DMS79 (cell line): ENCODE results near the gene H2BK1.

Source experiments
- DNase-seq: peaks from one replicate; lab custom pipeline; 2025; lab: John Stamatoyannopoulos, UW

The H2BK1 gene

DNA sequence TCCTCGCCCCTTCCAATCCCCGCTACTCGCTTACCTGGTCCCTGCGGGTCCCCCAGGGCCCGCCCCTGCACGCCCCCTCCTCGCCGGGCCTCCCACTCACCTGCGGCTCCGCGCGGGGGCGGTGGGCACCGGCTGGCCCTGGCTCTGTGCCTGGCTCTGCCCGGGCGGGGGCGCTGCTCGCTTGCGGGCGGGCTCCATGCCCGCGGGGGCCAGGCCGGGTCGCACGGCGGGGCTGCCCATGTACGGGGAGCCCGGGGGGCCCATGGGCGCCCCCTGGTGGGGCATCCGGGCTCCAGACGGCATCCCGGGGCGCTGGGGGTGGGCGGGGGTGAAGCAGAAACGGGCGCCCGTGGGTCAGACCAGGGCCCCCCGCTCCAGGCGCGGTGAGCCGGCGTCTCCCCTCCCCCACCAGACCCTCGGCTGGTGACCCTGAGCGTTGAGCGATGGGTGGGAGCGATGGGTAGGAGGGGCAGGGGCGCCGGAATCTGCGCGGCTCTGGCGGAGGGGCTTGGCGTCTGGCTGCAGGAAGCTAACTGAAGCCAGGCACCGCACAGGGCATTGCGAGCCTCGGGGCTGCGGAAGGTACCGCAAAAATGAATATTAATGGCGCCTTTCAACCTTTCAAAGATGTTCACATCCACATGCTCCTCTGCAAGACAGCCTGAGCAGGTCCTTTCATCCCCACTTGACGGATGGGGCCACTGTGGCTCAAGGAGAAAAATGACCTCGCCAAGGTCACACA, 35.2 kb upstream of the H2BK1 start:
- no peak for DNase-seq

DNA sequence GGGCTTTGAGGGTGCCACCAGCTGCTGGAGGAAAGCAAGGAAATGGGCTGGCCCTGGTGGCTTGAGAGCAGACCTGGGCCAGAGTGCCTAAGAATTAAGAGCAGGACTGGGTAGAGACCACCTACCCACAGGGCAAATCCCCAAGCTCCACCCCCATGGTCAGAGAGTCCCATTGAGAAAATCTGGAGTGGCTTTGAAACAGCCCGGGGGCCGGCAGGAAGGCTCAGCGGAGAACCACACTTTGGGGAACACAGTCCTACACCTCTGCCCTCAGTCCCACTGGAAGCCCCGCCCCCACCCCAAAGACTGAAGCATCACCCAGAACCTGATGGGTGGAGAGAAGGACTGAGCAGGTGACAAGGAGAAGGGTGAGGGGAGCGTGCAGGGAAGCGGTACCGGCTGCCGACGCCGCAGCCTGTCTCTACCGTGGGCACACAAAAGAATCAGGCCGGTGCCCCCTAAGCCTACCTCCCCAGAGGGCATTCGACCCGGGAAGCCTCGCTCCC, 34.6 kb upstream of the H2BK1 start:
- DNase-seq, result no peak

DNA sequence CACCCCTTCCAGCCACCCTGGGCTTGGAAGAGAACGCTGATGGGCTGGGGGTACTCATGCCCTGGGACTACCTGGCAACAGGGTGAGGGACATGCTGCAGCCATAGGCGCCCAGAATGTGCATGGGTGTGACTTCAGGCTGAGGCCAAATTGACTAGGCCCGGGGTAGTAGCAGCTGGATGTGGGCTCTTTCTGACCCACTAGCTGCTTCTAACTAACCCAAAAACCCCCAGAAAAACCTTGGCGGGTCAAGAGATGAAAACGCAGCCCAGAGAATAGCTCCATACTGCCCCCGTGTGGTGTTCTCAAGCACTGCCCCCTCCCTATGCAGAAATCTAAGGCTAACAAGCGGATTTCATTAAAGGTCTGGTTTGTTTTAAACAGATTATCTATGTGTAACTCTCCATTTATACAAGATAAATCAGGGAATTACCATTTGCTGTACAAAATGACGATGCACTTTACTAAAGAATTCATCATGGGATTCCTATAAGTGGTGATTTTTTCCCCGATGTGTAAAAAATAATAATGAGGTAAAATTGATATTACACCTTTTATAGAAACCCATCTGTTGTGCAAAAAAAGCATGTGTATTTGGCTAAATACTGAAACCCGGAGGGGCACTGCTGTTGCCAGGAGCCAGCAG, 34.0 kb upstream of the H2BK1 start:
- no peak for DNase-seq

DNA sequence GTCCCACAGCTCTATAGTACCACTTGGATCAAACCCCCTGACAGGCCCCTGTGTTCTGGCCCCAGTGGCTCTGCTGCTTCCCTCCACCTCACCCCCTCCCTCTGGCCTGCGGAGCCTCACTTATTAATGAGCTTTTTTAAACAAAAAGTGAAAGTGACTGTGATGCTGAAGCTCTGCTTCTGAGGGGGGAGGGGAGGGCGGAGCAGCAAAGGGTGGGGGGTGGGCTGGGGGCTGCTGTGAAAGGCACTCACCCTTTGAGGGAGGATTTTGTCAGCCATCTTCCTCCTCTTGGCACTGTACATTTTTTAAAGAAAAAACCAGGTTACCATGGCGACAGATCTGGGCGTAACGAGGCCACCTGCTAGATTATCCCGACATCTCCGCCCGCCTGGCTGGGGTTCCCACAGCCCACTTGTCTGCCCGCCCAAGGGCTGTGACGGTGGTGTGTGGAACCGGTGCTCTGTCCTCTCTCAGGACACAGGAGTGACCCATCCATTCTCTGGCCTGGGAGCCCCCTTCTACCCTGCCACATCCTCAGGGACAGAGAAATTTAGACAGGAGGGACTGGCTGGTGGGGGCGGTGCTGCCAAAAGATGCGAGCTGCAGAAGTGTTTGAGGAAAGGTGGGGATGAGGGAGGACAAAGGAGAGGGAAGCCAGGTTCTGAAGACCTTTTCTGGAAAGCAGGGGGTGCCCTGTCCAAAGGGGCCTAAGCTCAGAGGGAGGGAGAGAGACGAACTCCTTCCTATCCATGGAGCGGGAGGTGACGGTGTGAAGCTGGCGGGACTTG, 33.3 kb upstream of the H2BK1 start:
- no peak for DNase-seq

DNA sequence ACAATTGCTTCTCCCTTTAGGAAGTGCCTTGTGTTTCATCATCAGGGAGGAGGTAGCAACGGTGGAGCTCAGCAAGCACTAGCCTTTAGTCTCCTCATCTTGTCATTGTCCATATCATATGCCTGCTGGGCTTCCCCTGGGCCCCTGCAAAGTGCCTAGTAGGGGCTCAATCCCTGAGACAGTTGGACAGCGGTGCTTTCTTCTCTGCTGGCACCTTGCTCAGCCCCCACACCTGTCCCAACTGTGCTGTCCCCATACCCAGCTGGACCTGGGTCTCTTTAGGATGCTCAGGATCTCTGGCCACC, 32.7 kb upstream of the H2BK1 start:
- DNase-seq, result no peak

DNA sequence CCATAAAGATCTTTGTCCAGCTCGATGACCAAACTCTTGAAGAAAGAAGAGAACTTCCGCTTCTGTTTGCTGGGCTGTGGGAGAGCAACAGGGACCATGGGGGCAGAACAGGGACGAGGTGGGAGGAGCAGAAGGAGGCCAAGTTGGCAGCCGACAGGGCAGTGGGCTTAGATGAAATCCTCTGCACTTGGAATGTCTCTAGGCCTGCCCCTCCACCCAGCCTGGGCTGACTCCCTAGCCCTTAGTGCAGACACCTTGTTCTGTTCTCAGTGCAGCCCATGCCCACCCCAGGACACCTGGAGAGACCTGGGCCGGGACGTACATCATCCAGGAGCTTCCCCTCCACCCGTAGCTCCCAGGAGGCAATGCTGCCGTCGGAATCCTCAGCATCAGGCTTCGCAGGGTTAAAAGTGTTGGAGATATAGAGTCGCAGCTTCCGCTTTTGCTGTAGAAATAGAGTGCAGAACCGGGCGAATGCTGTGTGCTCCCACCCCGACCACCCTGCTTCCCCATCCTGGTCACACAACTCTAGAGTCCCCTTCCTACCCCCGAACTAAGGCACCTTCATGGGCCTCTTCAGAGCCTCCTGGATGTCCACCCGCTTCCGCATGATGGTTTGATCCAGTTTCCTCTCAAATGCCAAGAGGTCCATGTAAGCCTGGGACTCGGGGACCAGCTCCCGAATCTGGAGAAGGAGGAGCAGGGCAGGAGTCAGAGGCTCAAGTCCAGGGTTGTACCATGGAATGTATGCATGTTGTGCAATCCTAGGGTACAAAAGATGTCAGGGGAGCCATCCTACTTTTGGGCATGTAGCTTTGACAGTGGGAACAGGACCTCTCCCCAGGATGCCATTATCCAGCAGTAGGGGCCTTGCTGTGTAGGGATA, 32.1 kb upstream of the H2BK1 start:
- DNase-seq, result no peak

DNA sequence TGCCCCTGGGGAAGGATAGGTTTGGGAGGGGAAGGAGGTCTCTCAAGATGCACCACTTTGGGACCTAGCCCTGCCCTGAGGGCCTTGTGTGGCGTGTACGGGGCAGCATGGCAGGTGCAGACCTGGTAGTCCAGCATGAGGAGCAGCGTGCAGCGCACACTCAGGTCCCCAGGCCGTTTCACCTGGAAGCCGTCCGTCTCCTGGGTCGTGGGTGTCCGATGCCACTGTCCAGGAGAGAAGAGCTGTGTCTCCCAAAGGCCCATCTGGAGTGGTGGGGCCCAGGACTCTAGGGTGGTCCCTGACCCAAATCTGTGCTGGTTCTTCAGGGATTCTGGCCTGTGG, 31.4 kb upstream of the H2BK1 start:
- no peak for DNase-seq

DNA sequence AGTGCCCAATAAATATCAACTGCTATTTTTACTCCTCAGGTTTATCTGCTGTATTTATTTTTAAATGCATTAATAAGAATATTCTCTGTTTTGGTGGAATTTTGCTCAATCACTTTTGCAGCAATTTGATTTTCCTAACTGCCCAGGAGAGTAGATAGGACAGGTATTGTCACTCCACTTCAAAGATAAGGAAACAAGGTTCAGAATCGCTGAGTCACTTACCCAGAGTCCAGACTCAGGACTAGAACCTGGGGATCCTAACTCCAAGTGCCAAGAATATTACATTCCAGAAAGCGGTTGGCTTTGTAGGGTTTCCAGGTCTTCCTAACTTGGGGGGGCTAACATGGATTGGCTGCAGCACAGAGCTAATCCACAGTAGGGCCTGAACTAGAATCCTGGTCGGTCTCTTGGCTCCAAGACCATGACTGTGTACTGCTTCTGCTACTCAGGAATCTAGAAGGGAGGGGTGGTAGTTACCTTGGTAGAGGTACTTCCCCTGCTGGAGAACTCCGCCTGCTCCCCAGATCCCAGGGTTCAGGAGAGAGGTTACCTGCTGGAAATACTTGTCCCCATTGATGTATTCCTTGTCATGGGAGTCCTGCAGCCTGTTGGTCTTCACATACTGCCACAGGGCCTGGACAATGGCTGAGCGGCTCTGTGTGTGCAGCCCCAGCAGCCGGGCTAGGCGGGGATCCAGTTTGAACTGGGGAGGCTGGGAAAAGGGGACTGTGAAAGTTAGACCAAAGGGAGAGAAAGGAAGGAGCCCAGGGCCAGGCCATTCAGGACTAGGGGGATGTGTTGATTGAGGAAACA, 30.9 kb upstream of the H2BK1 start:
- DNase-seq, result no peak

DNA sequence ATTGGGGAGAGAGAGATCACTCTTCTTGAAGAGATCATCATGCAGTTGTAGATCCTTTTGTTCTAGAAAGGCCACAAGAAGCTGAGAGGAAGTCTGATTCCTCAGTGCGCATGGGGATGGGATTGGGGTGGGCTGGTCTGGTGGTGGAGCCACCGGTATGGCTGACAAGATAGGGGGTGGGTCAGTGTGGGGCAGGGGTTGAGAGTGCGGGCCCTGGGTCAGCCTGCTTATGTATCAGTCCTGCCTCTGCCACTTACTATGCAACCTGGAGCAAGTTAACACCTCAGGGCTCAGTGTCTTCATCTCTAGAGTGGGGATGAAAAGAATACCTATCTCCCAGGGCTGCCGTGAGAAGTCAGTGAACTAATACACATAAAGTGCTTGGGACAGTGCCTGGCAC, 30.2 kb upstream of the H2BK1 start:
- DNase-seq, result no peak

DNA sequence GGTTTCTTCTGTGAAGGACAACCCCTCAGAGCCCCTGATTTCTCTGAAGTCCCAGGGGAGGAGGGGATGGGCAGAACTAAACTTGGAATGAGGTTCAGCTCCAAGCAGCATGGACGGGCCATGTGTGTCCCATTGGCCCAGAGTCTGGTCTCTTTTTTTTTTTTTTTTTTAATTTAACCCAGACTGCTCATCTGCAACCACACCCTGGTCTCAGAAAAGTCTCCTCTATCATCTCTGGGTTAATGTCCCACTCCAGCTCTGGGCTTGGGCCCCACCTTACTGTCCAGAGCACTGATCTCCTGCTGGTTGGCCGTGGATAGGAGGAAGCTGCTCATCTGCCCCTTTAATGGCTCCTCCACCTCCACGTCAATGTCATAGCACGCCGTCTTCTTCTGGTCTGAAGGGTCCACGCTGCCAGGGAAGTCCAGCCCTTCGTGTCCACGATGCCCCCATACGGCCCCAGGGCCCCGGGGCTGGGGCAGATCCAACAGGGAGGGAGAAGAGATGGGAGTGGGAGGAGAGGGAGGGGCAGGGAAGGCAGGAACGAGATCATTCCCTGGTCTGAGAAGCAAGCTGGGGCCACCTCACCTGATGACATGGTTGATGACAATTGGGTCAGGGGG, 29.7 kb upstream of the H2BK1 start:
- no peak for DNase-seq

DNA sequence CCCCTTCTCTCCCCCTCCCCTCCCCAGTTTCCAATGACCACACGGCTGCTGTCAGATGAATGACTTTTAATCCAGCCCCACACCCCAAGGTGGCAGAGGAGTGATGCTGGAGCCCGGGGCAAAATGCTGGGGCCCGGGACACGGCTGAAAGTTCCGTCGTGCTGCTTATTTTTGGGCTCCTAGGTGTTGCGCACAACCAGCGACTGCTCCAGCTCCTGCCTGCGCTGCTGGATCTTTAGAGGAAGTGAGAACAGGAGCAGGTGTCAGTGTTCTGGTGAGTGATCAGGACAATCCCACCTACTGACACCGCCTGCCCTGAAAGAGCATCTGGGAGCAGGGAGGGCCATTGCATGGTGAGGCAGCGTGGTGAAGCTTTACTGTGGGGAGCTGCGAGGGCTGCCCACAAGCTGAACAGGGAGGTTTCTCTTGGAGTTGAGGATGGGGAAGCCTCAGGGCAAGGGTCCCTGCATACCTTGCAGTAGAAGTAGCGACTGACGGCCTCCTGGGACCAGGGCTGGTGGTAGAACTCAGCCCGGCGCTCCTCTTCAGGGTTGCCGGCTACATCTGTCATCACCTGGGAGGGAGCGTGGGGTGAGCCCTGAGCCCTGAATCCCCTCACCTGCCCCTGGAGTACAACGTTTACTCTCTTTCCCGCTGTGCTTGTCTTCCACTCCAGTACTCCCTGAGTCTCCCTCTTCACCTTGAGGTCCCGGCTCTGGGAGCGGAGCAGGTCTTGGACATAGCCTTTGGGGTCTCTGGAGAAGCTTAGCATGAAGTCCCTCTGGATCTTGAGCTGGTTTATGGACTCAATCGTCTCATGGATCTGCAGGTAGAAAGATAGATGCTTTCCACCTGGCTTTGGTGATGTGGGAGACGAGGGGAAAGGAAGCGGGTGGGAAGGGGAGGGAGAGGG, 28.9 kb upstream of the H2BK1 start:
- DNase-seq, result no peak

DNA sequence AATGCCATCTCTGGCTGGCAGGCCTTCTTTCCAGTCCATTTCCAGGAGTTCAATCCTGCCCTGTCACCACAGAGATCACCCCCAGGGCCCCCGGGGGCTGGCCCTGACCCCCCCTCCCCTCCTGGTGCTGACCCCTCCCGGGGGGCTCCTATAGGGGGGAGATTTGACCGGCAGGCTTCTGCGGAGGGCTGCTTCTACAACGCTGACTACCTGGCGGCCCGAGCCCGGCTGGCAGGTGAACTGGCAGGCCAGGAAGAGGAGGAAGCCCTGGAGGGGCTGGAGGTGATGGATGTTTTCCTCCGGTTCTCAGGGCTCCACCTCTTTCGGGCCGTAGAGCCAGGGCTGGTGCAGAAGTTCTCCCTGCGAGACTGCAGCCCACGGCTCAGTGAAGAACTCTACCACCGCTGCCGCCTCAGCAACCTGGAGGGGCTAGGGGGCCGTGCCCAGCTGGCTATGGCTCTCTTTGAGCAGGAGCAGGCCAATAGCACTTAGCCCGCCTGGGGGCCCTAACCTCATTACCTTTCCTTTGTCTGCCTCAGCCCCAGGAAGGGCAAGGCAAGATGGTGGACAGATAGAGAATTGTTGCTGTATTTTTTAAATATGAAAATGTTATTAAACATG, 28.0 kb upstream of the H2BK1 start:
- DNase-seq, result no peak

DNA sequence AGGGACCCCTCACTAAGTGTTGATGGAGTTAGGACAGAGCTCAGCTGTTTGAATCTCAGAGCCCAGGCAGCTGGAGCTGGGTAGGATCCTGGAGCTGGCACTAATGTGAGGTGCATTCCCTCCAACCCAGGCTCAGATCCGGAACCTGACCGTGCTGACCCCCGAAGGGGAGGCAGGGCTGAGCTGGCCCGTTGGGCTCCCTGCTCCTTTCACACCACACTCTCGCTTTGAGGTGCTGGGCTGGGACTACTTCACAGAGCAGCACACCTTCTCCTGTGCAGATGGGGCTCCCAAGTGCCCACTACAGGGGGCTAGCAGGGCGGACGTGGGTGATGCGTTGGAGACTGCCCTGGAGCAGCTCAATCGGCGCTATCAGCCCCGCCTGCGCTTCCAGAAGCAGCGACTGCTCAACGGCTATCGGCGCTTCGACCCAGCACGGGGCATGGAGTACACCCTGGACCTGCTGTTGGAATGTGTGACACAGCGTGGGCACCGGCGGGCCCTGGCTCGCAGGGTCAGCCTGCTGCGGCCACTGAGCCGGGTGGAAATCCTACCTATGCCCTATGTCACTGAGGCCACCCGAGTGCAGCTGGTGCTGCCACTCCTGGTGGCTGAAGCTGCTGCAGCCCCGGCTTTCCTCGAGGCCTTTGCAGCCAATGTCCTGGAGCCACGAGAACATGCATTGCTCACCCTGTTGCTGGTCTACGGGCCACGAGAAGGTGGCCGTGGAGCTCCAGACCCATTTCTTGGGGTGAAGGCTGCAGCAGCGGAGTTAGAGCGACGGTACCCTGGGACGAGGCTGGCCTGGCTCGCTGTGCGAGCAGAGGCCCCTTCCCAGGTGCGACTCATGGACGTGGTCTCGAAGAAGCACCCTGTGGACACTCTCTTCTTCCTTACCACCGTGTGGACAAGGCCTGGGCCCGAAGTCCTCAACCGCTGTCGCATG, 27.2 kb upstream of the H2BK1 start:
- no peak for DNase-seq

DNA sequence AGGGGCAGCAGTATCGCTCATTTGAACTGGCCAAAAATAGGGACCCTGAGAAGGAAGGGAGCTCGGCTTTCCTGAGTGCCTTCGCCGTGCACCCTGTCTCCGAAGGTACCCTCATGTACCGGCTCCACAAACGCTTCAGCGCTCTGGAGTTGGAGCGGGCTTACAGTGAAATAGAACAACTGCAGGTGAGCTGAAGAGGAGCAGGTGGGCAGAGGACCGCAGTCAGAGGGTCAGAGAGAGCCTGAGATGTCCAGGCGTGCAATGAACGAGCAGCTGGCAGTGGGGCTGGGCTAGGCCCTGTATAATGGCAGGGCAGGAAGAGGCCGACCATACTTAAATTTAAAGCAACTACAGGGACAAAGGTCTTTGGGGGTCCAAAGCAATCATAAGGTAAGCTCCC, 26.1 kb upstream of the H2BK1 start:
- DNase-seq, result no peak

DNA sequence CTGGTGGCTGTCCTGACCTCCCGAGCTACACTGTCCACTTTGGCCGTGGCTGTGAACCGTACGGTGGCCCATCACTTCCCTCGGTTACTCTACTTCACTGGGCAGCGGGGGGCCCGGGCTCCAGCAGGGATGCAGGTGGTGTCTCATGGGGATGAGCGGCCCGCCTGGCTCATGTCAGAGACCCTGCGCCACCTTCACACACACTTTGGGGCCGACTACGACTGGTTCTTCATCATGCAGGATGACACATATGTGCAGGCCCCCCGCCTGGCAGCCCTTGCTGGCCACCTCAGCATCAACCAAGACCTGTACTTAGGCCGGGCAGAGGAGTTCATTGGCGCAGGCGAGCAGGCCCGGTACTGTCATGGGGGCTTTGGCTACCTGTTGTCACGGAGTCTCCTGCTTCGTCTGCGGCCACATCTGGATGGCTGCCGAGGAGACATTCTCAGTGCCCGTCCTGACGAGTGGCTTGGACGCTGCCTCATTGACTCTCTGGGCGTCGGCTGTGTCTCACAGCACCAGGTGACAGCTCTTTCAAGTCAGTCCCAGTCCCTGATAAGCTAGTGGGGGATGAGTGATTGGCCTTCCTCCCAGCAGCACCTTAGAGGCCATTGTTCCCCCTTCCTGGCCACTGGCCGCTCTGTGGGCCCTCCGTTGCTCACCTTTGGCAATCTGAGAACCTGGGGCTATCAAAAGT, 25.0 kb upstream of the H2BK1 start:
- no peak for DNase-seq

DNA sequence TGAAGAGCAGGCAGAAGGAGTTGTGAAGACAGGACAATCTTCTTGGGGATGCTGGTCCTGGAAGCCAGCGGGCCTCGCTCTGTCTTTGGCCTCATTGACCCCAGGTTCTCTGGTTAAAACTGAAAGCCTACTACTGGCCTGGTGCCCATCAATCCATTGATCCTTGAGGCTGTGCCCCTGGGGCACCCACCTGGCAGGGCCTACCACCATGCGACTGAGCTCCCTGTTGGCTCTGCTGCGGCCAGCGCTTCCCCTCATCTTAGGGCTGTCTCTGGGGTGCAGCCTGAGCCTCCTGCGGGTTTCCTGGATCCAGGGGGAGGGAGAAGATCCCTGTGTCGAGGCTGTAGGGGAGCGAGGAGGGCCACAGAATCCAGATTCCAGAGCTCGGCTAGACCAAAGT, 23.5 kb upstream of the H2BK1 start:
- DNase-seq, result no peak

DNA sequence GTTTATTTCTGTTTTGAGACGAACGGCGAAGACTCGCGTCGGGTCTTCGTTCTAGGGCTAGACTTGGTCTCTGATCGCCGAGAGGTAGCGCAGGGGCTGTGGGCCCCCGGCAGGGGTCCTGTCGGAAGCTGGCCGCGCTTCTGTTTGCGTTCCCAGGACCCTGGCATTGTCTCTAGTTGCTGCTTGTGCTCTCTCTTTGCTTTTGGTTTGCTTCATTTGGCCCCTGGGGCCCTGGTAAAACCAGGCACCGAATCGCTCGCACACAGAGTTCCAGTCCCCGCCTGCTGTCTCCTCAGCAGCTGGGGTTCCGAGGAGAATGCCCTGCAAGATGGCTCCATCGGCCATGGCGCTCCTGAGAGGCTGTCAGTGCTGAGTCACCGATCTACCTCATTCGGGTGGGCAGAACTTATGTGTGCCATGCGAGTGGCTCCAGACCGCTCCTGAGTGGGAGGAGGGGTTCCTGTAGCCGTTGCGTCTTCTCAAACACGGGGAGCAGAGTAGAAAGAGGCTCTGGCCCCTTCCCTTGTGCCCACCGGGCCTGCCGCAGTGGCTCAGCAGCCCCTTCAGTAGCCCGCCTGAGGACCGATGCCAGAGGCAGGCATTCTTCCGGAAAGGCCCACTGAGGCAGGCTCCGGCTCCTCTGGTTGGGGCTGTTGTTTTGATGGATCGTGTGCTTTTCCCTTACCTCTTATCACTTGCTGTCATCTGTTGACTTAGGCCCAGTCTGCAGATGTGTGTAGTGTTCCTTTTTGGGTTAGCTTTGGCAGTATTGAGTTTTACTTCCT, 22.8 kb upstream of the H2BK1 start:
- DNase-seq, result no peak
